Ovary (tissue), 3 donors: ENCODE measurements around the gene LYAR.

Experiments used
- POLR2A ChIP-seq: fragments of 450-650 bp; IDR thresholded peaks from one replicate; pipeline ENCODE4 v1.6.1; 2017; ENCODE audit warnings: antibody characterized with exemption, mild to moderate bottlenecking, moderate library complexity
- TF ChIP-seq, protein P1 (sequence below), 3 donors: fragments of 450-650 bp in 2 of 3; fragments of 200-600 bp in 1 of 3; IDR thresholded peaks; one replicate each; pipeline versions ENCODE4 v1.5.1 to v1.8.0; 2016 to 2022; ENCODE audit warnings: antibody characterized with exemption in 3 of 3, mild to moderate bottlenecking in 1 of 3
- donor health status: DM: no; HTN: no; CAD: no.

- TF ChIP-seq, protein P1, sequence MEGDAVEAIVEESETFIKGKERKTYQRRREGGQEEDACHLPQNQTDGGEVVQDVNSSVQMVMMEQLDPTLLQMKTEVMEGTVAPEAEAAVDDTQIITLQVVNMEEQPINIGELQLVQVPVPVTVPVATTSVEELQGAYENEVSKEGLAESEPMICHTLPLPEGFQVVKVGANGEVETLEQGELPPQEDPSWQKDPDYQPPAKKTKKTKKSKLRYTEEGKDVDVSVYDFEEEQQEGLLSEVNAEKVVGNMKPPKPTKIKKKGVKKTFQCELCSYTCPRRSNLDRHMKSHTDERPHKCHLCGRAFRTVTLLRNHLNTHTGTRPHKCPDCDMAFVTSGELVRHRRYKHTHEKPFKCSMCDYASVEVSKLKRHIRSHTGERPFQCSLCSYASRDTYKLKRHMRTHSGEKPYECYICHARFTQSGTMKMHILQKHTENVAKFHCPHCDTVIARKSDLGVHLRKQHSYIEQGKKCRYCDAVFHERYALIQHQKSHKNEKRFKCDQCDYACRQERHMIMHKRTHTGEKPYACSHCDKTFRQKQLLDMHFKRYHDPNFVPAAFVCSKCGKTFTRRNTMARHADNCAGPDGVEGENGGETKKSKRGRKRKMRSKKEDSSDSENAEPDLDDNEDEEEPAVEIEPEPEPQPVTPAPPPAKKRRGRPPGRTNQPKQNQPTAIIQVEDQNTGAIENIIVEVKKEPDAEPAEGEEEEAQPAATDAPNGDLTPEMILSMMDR (IDR thresholded peaks at IDR 0.05), result no peak
- TF ChIP-seq POLR2A, result no peak
Measured at GRCh38 chr4:4269856-4270255, 20.1 kb downstream of the LYAR start.
